Endothelial cell of umbilical vein (primary cell): ENCODE measurements around the gene MPZL3.

Experiments used
- CTCF ChIP-seq, 2 donors: IDR thresholded peaks; 1 replicate in 1 of 2; 2 replicates in 1 of 2; pipeline ENCODE4 v1.5.1; 2011; ENCODE audit warnings: low read length in 2 of 2, mild to moderate bottlenecking in 2 of 2, moderate library complexity in 2 of 2, control low read depth in 1 of 2, inconsistent platforms in 1 of 2, low read depth in 1 of 2; ENCODE audit not compliant: insufficient read depth in 1 of 2; ENCODE audit errors: extremely low read depth in 1 of 2
- EZH2 ChIP-seq: IDR thresholded peaks from 2 replicates; pipeline ENCODE4 v1.6.1; 2012; ENCODE audit warnings: borderline replicate concordance, low read depth, mild to moderate bottlenecking, moderate library complexity, low read length, inconsistent platforms; ENCODE audit not compliant: severe bottlenecking
- GATA2 ChIP-seq: IDR thresholded peaks from 2 replicates; pipeline ENCODE4 v1.7.0; 2011; ENCODE audit warnings: low read depth, mild to moderate bottlenecking, moderate library complexity, mixed read lengths, low read length; ENCODE audit not compliant: insufficient read length, insufficient read depth
- MAX ChIP-seq: IDR thresholded peaks from 2 replicates; pipeline ENCODE4 v1.6.1; 2011; ENCODE audit not compliant: insufficient read depth, insufficient read length
- POLR2A ChIP-seq: IDR thresholded peaks from 2 replicates; pipeline ENCODE4 v1.6.1; 2012; ENCODE audit warnings: low read depth, mild to moderate bottlenecking, control low read depth, low read length
- POLR2AphosphoS5 ChIP-seq: IDR thresholded peaks from 2 replicates; pipeline ENCODE4 v1.6.1; 2012; ENCODE audit warnings: low read depth, mild to moderate bottlenecking, control low read depth, low read length, moderate library complexity; ENCODE audit not compliant: insufficient read depth

GRCh38 chr11:118260353-118260752, 8.2 kb upstream of the MPZL3 start:
- TF ChIP-seq GATA2 (no peak), CTCF (IDR thresholded peaks at IDR 0.05; ENCODE audit: extremely low read depth in 1 of 2, insufficient read depth in 1 of 2, low read depth in 1 of 2, low read length in 2 of 2) (no peak), MAX (no peak), EZH2 (no peak), POLR2A (no peak), POLR2AphosphoS5 (no peak)
